ENCODE measurements around the gene USP24. TPM values are rescaled to one million over a fixed set of nuclear protein-coding genes. Genes with fewer than 3 reads are reported as not detected.

USP24 gene
- total RNA-seq, 1 donor from 2014 or later, result 46.5 TPM

DNA sequence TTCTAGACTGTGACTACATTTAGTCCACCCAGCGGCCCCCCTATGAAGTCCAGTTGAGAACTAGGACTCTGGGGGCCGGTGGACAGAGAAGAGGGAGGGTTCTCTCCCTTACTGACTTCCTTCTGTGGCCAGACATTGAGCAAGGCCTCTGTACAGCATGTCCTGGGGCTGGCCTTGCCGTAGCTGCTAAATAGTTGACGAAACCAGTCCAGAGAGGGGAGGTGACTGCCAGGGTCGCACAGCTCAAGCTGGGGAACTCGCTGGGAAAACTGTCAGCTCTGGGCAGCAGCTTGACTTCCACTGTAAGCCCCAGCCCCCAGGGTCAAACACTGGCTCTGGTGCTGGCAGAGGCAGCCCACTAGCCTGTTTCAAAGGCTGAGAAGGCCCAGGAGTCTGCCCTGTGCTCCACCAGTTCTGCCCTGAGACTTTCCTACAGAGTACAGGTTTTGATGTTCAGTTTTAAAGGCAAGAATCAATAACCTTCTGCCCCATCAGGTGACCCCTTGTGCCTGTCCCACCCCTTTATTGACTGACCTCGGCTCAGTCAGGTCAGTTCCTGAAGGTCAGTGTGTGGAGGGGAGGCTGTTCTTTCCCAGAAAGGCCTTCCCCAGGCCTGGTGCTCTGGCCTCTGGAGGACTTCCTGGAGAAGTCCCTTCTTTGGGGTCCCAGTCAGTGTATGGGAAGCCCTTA lies 161.8 kb downstream of the USP24 start:
- no peak for DNase-seq (ENCODE audit: low read depth in 2 of 2)

DNA sequence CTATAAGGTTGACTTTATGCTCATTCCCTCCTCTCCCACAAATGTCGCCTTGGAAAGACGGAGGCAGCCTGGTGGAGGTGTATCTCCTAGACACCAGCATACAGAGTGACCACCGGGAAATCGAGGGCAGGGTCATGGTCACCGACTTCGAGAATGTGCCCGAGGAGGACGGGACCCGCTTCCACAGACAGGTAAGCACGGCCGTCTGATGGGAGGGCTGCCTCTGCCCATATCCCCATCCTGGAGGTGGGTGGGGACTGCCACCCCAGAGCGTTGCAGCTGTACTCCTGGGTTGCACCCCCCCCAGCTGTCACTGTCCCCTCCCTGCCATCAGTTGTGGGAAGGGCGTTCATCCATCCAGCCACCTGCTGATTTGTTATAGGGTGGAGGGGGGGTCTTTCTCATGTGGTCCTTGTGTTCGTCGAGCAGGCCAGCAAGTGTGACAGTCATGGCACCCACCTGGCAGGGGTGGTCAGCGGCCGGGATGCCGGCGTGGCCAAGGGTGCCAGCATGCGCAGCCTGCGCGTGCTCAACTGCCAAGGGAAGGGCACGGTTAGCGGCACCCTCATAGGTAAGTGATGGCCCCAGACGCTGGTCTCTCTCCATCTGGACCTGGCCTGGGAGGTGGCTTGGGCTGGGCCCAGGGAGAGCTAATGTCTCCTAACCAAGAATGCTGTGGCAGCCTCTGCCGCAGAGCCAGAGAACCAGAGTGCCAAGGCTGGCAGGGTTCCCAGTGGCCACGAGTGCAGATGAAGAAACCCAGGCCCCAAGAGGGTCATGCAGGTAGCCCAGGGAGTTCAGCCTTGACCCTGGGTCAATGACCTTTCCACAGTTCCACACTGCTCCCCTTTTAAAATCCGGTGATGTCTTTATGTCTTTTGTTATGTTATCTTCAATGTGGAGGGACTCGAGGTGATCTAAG lies 162.7 kb downstream of the USP24 start:
- no peak for DNase-seq (ENCODE audit: low read depth in 2 of 2)

DNA sequence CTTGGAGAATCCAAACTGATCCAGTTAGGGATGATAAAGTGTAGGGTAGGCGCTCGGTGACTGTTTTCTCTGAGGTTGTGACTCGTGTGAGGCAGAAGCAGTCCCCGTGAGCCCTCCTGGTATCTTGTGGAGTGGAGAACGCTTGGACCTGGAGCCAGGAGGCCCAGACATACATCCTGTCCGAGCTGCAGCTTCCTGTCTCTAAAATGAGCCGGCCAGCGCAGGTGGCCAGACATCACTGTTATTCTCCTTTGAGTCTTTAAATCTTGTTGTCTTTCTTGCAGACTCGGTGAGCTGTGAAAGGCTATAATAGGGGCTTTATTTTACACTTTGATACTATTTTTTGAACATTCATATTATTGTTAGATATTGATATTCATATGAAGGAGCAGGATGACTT lies 163.5 kb downstream of the USP24 start:
- DNase-seq (ENCODE audit: low read depth in 2 of 2), result peak in 1 of 2 donors; percentile 58

DNA sequence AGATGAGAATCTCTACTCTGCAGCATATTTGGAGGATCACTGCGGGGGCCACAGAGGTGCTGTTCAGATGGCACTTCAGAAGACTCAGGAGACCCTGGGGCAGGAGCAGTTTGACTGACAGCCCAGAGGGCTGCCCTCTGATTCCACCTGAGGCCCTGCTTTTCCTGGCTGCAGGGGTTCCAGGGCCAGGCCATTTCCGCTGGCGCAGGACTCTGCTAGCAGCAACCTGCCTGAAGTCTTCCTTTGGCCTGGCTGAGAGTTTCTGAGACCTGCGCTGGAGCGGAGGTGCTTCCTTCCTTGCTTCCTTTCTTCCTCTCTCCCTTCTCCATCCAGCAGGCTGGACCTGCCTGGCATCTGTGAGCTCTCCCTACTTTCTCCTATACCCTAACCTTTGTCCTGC lies 164.0 kb downstream of the USP24 start:
- DNase-seq (ENCODE audit: low read depth in 2 of 2), result no peak

DNA sequence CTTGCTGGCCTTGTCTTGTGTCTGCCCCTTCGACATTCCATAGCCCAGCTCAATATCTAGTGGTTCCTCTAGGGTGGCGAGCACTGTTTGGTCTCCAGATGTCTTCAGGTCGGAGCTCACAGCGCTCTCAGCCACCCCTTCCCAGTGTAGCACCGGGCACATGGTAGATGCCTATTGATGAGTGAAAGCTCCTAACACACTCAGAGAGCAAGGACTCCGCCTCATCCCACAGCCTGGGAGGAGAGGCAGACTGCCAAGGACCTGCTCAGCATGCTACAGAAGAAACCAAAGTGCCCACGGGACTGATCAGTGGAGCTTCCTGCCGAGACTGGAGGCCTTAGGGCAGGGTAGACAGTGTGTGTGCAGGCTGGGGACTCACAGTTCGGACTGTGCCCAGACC lies 164.9 kb downstream of the USP24 start:
- no peak for DNase-seq (ENCODE audit: low read depth in 2 of 2)

DNA sequence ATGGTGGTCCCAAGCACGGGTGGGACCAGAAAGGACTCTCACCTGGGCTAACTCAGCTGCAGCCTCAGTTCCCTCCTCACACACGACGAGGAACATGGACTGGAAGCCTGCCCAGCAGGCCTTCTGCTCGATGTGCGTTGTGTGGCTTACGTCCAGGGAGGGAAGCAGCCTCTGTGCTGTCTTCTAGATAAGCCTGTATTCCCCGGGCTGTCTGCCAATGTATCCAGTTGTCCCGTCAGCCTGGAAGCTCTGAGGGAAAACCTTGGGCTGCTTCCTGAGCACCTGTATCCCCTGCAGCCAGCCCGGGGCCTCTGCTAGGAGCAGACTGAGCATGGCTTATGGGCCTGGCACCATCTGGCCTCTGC lies 165.3 kb downstream of the USP24 start:
- peak; percentile 78 to 93 for DNase-seq (ENCODE audit: low read depth in 2 of 2)

DNA sequence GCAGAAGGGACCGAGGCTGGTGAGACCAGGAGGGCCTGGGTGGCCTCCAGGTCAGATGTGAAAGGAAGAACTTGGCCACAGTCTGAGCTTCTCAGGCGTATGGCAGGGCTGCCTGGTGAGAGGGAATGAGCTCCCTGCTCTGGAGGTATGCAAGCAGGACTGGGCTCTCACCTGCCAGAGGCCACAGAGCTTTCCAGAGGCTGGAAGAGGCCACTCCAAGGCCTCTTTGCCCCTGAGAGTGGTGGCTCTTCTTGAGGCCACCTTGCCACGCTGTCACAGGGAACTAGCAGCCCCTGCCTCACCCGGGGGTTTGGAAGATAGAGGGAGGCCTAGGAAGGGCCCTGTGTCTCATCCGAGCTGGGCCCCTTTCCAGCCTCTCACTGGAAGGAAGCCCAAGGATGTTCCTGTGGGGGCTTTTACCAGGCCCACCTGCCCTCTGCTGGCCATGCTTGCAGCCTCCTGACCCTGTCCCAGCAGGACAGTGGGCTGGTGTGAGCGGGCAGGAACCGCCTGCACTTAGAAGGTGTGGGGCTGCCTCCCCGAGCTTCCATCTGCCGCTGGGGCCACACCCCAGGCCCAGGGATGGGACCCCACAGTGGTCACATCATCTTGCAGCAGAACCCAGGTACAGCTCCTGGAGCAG lies 165.8 kb downstream of the USP24 start:
- no peak for DNase-seq (ENCODE audit: low read depth in 2 of 2)

DNA sequence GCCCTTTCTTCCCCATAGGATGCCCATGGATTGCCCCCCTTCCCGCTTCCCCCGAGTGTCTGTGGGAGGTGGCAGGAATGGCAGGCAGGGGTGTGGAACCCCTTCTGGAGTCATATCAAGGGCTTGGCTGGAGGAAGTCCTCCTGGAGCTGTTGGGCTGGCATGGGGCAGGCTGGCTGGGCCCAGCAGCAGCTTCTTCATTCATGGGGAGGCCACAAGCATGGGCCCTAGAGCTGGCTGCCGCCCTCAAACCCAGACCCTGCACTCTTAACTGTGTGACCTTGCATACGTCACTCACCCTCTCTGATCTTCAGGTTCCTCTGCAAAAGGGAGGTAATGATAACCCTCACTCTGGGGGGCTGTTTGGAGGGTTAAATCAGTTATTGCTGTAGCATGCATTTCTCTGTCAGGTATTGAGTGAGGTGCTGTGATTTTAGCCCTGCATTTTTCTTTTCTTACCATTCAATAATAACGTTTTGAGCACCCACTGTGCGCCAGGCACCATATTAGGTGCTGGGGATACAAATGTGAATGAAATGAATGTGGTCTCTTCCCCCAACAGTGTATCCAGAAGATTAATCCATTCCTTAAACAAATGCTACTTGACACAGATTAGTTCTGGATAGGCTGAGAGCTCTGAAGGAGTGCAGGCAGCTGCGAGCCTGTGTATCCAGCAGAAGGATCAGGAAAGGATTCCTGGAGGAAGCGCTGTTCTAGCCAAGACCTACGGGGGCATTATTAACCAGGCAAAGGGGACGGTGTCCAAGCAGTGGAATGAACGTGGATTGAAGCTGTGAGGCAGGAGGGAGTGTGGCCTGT lies 166.5 kb downstream of the USP24 start:
- DNase-seq (ENCODE audit: low read depth in 2 of 2), result no peak

DNA sequence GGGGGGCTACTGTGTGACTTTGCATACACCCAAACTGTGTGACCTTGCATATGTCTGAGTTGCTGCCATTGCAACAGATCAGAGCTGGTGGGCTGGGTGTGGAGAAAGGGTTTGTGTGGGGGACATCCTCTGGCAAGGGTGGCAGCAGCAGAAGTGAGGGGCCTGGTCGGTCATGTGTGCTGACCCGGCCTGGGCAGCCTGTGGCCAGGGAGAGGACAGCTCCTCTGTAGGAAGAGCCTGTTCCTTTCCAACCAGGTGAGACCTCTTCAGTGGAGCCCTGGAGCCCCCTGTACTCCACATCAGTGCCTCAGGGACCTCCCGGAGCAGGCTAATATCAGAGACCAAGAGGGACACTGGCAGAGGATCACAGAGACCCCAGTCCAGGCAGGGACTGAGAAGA lies 167.6 kb downstream of the USP24 start:
- no peak for DNase-seq (ENCODE audit: low read depth in 2 of 2)

DNA sequence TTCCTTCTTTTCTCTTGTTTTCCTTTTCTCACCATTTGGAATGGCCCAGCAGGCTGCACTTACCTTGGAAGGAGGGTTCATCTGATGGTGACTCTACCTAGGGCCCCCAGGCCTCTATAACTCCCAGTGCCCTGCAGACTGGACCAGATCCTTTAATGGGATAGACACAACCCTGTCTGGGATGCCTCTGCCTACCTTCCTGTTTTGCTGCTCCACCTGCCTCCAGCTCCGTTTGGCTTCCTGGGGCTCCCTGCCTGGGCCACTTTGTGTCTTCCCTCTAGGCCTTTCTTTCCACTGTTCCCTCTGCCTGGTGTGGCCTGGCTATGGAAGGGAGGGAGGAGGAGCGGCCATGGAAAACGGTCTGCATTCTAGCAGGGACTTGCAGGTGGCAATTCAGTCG lies 168.3 kb downstream of the USP24 start:
- DNase-seq (ENCODE audit: low read depth in 2 of 2), result no peak

DNA sequence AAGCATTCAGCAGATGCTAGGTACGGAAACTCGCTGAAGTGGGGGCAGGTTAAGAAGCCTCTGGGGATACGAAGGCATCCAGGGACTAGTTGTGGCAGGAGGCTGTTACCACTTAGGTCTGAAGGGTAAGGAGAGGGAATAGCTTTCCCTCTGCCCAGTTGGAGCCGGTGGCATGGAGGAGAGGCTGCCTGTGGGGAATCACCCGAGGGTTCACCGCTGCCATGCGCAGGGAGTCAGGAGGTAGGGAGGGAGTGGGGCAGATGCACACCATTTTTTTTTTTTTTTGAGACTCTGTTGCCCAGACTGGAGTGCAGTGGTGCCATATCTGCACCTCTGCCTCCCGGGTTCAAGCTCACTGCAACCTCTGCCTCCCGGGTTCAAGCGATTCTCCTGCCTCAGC lies 169.7 kb downstream of the USP24 start:
- no peak for DNase-seq (ENCODE audit: low read depth in 2 of 2)

DNA sequence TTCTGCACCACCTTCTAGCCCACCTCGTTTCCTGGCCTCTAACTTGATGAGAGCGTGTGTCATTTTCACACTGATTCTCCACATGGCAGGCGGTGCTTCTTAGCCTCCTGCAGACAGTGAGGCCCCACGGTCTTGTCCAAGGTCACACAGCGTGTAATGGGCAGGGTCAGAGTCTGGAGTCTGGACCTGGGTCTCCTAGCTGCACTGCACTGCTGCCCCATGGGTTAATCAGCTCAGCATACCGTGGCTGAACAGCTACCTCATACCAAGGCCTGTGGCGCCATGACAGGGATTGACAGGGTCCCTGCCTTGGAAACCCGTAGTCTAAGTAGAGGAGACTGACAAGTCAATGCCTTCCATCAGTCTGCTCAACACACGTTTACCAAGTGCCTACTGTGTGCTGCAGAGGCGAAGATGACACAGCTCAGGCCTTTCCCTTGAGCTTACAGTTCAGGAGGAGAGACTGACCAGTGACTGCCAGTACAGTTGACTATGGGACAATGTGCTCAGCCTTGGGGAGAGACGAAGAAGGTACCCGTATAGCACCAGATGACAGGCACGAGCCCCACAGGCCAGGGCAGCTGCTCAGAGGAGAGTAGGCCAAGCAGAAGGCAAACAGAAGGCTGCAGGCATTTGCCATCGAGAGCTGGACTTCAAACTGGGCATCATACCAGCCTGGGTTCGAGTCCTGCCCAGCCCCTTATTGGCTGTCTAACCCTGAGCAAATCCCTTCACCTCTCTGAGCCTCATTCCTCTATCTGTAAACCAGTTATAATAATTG lies 170.4 kb downstream of the USP24 start:
- no peak for DNase-seq (ENCODE audit: low read depth in 2 of 2)

DNA sequence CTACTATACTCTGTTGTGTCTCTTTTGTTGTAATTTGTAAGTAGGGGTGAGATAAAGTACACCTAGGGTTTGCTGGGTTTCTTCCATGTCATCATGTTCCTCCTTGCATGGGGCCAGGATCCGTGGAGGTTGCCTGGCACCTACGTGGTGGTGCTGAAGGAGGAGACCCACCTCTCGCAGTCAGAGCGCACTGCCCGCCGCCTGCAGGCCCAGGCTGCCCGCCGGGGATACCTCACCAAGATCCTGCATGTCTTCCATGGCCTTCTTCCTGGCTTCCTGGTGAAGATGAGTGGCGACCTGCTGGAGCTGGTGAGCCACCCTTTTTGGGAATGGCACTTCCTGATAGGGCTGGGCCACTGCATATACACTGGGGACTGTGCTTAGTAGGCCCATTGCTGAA lies 171.4 kb downstream of the USP24 start:
- DNase-seq (ENCODE audit: low read depth in 2 of 2), result no peak

DNA sequence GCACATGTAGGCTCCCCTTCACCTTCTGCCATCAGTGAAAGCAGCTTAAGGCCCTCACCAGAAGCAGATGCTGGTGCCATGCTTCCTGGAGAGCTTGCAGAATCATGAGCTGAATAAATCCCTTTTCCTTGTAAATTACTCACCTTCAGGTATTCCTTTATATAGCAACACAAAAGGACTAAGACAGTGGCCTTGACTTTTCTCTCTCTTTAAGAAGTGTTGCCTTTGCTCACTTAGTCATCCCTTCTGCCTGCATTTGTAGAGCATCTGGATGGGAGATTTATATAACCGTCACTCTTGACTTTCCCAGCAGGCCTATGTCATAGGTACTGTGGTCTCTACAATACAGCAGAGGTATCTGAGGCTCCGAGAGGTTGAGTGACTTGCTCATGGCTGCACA lies 172.2 kb downstream of the USP24 start:
- no peak for DNase-seq (ENCODE audit: low read depth in 2 of 2)

DNA sequence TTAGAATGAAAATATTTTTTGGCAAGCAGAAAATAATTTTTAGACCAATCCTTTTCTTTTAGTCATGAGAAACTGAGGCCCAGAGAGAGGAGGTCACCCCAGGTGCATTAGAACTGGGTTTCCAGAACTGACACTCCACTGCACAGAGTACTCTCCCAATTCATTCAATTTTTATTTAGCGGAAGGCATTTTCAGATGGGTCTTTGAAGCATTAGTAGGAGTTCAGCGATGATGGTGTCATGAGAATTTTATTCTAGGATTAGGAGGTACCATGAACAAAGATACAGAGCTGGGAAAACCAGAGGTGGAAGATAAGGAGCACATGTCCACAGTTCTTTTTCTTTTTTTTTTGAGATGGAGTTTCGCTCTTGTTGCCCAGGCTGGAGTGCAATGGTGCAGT lies 173.6 kb downstream of the USP24 start:
- DNase-seq (ENCODE audit: low read depth in 2 of 2), result no peak

DNA sequence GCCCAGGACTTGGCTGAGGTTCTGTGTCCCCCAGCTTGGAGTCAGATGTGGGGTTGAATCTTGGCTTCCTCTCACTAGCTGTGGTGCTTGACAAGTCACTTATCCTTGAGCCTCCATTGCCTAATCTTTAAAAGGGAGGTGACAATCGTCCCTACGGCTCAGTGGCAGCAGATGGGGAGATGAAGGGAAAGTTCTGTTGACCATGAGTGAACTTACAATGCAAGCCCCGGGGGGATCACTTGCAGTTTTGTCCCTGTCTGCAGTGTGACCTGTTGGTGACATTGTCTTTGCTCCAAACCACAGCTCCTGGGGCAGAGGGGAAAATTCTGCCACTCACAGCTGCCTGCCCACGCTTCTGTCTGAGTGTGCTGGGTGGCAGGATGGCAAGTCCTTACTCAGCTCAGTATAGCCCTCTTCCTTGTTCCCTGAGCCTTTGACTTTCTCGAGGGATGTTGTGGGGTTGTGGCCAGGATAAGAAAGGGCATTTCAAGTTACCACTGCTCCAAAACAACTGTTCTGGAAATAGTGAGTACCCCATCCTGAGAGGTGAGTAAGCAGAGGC lies 174.2 kb downstream of the USP24 start:
- DNase-seq (ENCODE audit: low read depth in 2 of 2), result no peak

DNA sequence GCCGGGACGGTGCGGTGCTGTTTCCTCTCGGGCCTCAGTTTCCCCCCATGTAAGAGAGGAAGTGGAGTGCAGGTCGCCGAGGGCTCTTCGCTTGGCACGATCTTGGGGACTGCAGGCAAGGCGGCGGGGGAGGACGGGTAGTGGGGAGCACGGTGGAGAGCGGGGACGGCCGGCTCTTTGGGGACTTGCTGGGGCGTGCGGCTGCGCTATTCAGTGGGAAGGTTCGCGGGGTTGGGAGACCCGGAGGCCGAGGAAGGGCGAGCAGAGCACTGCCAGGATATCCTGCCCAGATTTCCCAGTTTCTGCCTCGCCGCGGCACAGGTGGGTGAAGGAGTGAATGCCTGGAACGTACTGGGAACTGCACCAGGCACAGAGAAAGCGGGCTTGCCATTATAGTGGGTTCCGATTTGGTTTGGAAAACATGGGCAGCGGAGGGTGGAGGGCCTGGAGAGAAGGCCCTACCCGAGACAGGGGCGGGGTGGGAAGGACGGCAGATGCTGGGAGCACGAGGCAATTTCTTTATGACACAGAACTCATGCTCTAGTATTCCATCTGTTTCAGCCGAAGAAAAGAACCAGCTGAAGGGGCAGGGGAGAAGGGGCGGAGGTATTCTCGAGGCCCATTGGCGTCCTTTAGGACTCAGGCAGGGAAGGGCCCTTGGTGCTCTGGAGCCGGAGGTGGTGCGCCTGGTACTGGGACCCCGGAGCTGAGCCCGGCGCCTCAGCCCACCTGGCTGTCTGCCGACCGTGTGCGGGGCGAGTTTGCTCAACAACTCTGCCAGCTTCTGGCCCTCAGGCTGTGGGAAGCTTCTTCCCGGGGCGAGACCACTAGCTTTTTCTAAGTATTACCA lies 174.9 kb downstream of the USP24 start:
- no peak for DNase-seq (ENCODE audit: low read depth in 2 of 2)

DNA sequence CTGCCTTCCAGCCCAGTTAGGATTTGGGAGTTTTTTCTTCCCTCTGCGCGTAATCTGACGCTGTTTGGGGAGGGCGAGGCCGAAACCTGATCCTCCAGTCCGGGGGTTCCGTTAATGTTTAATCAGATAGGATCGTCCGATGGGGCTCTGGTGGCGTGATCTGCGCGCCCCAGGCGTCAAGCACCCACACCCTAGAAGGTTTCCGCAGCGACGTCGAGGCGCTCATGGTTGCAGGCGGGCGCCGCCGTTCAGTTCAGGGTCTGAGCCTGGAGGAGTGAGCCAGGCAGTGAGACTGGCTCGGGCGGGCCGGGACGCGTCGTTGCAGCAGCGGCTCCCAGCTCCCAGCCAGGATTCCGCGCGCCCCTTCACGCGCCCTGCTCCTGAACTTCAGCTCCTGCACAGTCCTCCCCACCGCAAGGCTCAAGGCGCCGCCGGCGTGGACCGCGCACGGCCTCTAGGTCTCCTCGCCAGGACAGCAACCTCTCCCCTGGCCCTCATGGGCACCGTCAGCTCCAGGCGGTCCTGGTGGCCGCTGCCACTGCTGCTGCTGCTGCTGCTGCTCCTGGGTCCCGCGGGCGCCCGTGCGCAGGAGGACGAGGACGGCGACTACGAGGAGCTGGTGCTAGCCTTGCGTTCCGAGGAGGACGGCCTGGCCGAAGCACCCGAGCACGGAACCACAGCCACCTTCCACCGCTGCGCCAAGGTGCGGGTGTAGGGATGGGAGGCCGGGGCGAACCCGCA lies 175.7 kb downstream of the USP24 start, which contains the start of gene PCSK9:
TSS of gene PCSK9 (plus strand) at position 207 of the 741 bp plus-strand sequence. CDS start at position 497, 290 bp downstream.
- peak in 1 of 2 donors; percentile 19 for DNase-seq (ENCODE audit: low read depth in 2 of 2)

DNA sequence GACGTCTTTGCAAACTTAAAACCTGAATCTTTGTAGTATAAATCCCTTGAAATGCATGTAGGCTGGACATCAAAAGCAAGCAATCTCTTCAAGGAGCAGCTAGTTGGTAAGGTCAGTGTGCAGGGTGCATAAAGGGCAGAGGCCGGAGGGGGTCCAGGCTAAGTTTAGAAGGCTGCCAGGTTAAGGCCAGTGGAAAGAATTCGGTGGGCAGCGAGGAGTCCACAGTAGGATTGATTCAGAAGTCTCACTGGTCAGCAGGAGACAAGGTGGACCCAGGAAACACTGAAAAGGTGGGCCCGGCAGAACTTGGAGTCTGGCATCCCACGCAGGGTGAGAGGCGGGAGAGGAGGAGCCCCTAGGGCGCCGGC lies 176.2 kb downstream of the USP24 start:
- no peak for DNase-seq (ENCODE audit: low read depth in 2 of 2)
